22Rv1 (cell line): Measurements from ENCODE around the gene ALG12.

Experiments used
- ZFX ChIP-seq: fragments of 450-650 bp; IDR thresholded peaks from 2 replicates; pipeline ENCODE4 v1.6.1; 2017; ENCODE audit warnings: antibody characterized with exemption, borderline replicate concordance
- TF ChIP-seq, protein P1 (sequence below): fragments of 450-650 bp; IDR thresholded peaks from 2 replicates; pipeline ENCODE4 v1.5.1; 2017; ENCODE audit warnings: mild to moderate bottlenecking

DNA sequence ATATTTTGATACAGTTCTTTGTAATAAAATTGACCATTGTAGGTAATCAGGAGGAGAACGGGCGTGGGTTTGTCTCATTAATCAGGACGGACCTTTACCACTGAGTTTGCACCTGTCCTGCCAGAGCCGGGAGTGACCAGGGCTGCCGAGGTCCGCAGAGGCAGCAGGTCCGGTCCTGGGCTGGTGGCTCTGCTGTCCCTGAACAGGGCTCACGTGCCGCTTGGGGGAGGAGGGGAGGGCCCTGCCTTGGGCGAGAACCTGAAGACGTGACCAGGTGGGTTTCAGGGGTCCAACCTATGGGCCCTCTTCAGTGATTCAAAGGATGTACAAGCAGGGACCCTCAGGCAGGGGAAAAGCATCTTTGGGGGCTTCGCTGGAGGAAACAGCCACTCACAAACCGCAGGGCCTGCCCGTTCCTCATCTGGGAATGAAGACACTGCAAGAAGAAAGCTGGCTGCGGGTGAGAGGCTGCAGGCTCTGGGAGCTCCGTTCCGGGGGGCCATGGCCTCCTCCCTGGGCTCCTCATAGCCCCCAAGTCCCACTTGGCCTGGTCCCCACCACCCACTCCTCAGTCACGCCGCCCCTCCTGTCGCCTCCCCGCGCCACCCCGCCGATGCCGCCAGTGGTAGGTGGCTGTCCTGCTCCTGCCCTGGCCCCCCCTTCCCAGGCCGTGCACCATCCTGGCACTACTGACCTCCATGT, 9.4 kb upstream of the ALG12 start:
- TF ChIP-seq, protein P1, sequence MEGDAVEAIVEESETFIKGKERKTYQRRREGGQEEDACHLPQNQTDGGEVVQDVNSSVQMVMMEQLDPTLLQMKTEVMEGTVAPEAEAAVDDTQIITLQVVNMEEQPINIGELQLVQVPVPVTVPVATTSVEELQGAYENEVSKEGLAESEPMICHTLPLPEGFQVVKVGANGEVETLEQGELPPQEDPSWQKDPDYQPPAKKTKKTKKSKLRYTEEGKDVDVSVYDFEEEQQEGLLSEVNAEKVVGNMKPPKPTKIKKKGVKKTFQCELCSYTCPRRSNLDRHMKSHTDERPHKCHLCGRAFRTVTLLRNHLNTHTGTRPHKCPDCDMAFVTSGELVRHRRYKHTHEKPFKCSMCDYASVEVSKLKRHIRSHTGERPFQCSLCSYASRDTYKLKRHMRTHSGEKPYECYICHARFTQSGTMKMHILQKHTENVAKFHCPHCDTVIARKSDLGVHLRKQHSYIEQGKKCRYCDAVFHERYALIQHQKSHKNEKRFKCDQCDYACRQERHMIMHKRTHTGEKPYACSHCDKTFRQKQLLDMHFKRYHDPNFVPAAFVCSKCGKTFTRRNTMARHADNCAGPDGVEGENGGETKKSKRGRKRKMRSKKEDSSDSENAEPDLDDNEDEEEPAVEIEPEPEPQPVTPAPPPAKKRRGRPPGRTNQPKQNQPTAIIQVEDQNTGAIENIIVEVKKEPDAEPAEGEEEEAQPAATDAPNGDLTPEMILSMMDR: no peak
- no peak for TF ChIP-seq ZFX
